Right lobe of liver (tissue), 4 donors: Measurements from ENCODE around the gene MOB2.

ENCODE experiments used
- CTCF ChIP-seq, 4 donors: fragments of 200-600 bp in 3 of 4; fragments of 450-650 bp in 1 of 4; IDR thresholded peaks; one replicate each; pipeline versions ENCODE4 v1.5.1 to v1.8.0; 2016 to 2022; ENCODE audit warnings: antibody characterized with exemption in 4 of 4, mild to moderate bottlenecking in 2 of 4
- POLR2A ChIP-seq: fragments of 450-650 bp; IDR thresholded peaks from one replicate; pipeline ENCODE4 v1.6.1; 2017; ENCODE audit warnings: antibody characterized with exemption, mild to moderate bottlenecking
- donor health status: DM: no; HTN: no; CAD: no.
- donor health status: DM: no; HTN: no; CAD: no.
- donor health status: DM: no; HTN: yes; CAD: no.

GRCh38 chr11:1439341-1439740 is 47.2 kb downstream of the MOB2 start:
- TF ChIP-seq POLR2A (no peak), CTCF (IDR thresholded peaks at IDR 0.05) (no peak)
